ENCODE results near the gene SETBP1. TPM values are rescaled to one million over a fixed set of nuclear protein-coding genes. Genes with fewer than 3 reads are reported as not detected.
A peak's percentile ranks its signal among the peaks of the same experiment; 100 is the strongest.

The SETBP1 gene
- total RNA-seq, 1 donor = 2.6 TPM

- no peak overlapping the region for H3K4me3 ChIP-seq (ENCODE audit: low read depth, low read length)
- DNase-seq (ENCODE audit: low read depth) = peak; percentile 68
- TF ChIP-seq, protein P1, sequence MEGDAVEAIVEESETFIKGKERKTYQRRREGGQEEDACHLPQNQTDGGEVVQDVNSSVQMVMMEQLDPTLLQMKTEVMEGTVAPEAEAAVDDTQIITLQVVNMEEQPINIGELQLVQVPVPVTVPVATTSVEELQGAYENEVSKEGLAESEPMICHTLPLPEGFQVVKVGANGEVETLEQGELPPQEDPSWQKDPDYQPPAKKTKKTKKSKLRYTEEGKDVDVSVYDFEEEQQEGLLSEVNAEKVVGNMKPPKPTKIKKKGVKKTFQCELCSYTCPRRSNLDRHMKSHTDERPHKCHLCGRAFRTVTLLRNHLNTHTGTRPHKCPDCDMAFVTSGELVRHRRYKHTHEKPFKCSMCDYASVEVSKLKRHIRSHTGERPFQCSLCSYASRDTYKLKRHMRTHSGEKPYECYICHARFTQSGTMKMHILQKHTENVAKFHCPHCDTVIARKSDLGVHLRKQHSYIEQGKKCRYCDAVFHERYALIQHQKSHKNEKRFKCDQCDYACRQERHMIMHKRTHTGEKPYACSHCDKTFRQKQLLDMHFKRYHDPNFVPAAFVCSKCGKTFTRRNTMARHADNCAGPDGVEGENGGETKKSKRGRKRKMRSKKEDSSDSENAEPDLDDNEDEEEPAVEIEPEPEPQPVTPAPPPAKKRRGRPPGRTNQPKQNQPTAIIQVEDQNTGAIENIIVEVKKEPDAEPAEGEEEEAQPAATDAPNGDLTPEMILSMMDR (IDR thresholded peaks at IDR 0.05; ENCODE audit: insufficient read depth, low read depth, low read length) = no peak
Measured at GRCh38 chr18:45059695-45060094, 379.0 kb downstream of the SETBP1 start.

DNA sequence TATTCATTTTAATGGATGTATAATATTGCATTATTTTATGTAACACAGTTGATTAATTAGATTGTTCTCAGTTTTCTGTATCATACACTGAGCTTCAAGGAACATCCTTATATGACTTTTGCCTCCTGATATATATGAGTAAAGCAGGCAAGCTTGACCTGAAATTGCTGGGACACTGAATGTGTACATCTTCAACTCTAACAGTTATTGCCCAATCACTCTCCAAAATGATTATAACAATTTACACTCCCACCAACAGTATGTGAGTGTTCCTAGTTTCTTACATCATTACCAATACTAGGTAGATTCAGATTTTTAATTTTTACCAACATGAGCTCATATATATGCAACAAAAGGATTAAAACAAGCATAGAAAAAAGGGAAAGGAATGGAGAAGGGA is 379.4 kb downstream of the SETBP1 start:
- peak; percentile 37 for DNase-seq (ENCODE audit: low read depth)
- TF ChIP-seq, protein P1 (IDR thresholded peaks at IDR 0.05; ENCODE audit: insufficient read depth, low read depth, low read length) = no peak
- H3K4me3 ChIP-seq (ENCODE audit: low read depth, low read length) = no peak overlapping the region

GRCh38 chr18:45061359-45061758 is 380.7 kb downstream of the SETBP1 start:
- no peak overlapping the region for H3K4me3 ChIP-seq (ENCODE audit: low read depth, low read length)
- TF ChIP-seq, protein P1 (IDR thresholded peaks at IDR 0.05; ENCODE audit: insufficient read depth, low read depth, low read length) = no peak
- no peak for DNase-seq (ENCODE audit: low read depth)

DNA sequence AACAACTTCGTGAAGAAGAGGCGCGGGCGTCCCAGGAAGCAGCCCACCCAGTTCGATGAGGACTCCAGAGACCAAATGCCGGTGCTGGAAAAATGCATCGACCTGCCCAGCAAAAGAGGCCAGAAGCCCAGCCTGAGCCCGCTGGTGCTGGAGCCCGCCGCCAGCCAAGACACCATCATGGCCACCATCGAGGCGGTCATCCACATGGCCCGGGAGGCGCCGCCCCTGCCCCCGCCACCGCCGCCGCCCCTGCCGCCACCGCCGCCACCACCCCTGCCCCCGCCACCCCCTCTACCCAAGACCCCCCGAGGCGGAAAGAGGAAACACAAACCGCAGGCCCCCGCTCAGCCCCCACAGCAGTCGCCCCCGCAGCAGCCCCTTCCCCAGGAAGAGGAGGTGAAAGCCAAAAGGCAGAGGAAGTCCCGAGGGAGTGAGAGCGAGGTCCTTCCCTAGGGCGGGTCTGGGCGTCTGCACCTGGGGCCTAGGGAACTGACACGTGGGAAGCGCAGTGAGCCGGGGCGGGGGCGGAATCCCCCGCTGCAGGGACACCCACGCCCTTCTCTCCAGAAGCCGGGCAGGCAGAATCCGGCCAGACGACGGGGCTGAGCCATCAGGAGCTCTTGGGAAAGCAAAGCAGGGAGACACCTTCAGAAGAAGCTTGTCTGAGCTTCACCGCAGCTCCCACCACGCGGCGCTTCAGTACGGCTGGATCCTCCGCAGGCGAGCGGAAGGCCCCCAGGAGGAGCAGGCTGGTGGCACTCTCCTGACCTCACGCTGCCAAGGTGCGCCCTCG is 382.8 kb downstream of the SETBP1 start:
- H3K4me3 ChIP-seq (ENCODE audit: low read depth, low read length) = no peak overlapping the region

GRCh38 chr18:45066210-45066609 is 385.5 kb downstream of the SETBP1 start:
- no peak overlapping the region for H3K4me3 ChIP-seq (ENCODE audit: low read depth, low read length)
- no peak for DNase-seq (ENCODE audit: low read depth)
- TF ChIP-seq, protein P1 (IDR thresholded peaks at IDR 0.05; ENCODE audit: insufficient read depth, low read depth, low read length) = no peak

More for the DNA sequence above, 382.8 kb downstream of the SETBP1 start:
- DNase-seq (ENCODE audit: low read depth) = no peak
- TF ChIP-seq, protein P1 (IDR thresholded peaks at IDR 0.05; ENCODE audit: insufficient read depth, low read depth, low read length) = no peak

DNA sequence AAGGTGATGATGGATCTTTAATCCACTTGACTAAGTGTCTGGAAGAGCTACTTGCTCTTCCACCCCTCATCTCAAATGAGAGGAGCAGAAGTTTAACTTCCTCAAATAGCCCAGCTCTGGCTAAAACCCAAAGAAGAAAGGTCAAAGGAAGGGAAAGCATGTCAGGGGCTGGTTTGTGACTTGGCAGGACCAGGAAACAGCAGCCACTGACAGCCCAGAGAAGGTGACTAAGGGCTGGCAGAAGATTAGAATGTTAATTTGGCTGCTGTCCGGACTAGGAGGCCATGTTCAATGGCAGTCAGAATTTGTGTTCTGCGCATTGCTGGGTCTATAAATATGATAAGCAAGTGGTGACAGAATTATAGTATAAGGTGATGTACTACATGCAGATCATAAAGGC is 386.2 kb downstream of the SETBP1 start:
- TF ChIP-seq, protein P1 (IDR thresholded peaks at IDR 0.05; ENCODE audit: insufficient read depth, low read depth, low read length) = no peak
- no peak for DNase-seq (ENCODE audit: low read depth)
- H3K4me3 ChIP-seq (ENCODE audit: low read depth, low read length) = no peak overlapping the region
